Bronchus fibroblast of lung (primary cell): ENCODE results near the gene FBXW5. TPM values are rescaled to one million over a fixed set of nuclear protein-coding genes. Genes with fewer than 3 reads are reported as not detected.

Source experiments
- total RNA-seq: library from RNA; depleted of rRNA; stranded (reverse); fragments of >200 nt; gene quantifications from 2 replicates; pipeline ENCODE4 v1.2.3, GENCODE V29; 2015

Gene FBXW5, protein sequence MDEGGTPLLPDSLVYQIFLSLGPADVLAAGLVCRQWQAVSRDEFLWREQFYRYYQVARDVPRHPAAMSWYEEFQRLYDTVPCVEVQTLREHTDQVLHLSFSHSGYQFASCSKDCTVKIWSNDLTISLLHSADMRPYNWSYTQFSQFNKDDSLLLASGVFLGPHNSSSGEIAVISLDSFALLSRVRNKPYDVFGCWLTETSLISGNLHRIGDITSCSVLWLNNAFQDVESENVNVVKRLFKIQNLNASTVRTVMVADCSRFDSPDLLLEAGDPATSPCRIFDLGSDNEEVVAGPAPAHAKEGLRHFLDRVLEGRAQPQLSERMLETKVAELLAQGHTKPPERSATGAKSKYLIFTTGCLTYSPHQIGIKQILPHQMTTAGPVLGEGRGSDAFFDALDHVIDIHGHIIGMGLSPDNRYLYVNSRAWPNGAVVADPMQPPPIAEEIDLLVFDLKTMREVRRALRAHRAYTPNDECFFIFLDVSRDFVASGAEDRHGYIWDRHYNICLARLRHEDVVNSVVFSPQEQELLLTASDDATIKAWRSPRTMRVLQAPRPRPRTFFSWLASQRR
- 113 and 115 TPM in 2 replicates for total RNA-seq

GRCh38 chr9:136944519-136945332 is at the start of gene FBXW5, which contains the start of gene C8G:
Gene FBXW5, minus strand, starts transcription at chr9:136944738. Its CDS starts 655 bp downstream, at chr9:136944083.
Gene C8G, plus strand, starts transcription at chr9:136945243. Its CDS starts 78 bp downstream, at chr9:136945321.

DNA sequence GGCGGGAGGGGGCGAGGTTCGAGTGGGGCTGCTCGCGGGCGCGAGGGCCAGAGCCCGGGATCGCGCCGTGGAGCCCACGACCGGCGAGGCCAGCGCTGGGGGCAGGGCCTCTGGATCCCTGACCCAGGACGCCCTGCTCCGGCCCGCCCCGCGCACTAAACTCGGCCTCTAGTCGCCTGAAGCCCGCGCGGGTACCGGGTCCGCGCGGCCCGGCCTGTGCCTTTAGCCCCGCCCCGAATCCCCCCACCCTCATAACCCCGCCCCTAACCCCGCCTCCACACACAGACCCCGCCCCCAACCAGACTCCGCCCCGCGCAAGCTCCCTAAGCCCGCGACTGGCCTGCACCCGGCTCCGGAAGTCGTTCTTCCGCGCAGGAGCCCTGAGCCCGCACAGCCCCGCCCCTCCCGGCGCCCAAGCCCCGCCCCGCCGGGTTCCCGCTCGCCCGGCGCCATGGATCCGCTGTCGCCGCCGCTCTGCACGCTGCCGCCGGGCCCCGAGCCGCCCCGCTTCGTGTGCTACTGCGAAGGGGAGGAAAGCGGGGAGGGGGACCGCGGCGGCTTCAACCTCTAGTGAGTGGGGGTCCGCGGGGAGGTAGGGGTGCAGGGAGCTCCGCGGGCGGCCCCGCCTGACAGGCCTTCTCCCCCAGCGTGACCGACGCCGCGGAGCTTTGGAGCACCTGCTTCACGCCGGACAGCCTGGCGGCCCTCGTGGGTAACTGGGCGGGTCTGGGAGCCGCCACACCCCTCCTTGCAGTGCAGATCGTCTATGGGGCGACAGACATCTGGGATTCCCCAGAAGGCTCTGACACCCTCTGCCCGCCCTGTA is 47.7 kb upstream of the FBXW5 start, which contains the start of gene PAXX:
TSS of gene PAXX (plus strand) at position 430 of the 826 bp plus-strand sequence. CDS start at position 452, 22 bp downstream.

GRCh38 chr9:136982232-136983051 is 37.9 kb upstream of the FBXW5 start, which contains the start of gene LCNL1:
Gene LCNL1, plus strand, starts transcription at chr9:136982993. Its CDS starts 594 bp downstream, at chr9:136983587.

DNA sequence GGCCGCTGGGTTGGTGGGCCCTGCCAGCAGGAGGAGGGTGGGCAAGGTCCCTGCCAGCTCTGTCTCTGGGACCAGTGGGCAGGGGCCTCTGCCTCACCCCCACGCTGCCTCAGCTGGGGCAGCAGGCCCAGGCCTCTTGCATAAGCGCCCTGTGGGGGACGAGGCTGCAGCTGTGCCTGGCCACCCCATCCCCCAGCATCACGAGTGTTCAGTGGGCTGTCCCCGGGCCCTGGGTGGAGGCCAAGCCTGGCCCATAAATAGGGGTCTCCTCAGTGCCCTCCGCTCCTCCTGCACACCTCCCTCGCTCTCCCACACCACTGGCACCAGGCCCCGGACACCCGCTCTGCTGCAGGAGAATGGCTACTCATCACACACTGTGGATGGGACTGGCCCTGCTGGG is 32.7 kb upstream of the FBXW5 start, which contains the start of gene PTGDS:
TSS of gene PTGDS (plus strand) at position 282 of the 400 bp plus-strand sequence. CDS start at position 357, 75 bp downstream.

GRCh38 chr9:136951541-136952320 is 7.2 kb upstream of the FBXW5 start, which contains the start of gene LCN12:
Gene LCN12, plus strand, starts transcription at chr9:136952273. Its CDS starts 55 bp downstream, at chr9:136952328.

Other genes with a start within 250 kb of the FBXW5 start
- gene DIPK1B, start 232.2 kb downstream of the FBXW5 start, total RNA-seq: 1.5 and 2.5 TPM in 2 replicates
- not detected in 2 replicates for gene LCN10, start 201.8 kb downstream of the FBXW5 start, total RNA-seq
- gene LCN6, start 196.2 kb downstream of the FBXW5 start, total RNA-seq: not detected in 2 replicates
- not detected in 2 replicates for gene LCN8, start 186.5 kb downstream of the FBXW5 start, total RNA-seq
- not detected in 2 replicates for gene LCN15, start 180.2 kb downstream of the FBXW5 start, total RNA-seq
- gene TMEM141, start 153.4 kb downstream of the FBXW5 start, total RNA-seq: 85.4 and 89.2 TPM in 2 replicates
- under 0.01 TPM in 1 of 2 replicates, not detected in the other for gene CCDC183, start 148.4 kb downstream of the FBXW5 start, total RNA-seq
- gene RABL6, start 136.8 kb downstream of the FBXW5 start, total RNA-seq: 85.8 and 89.3 TPM in 2 replicates
- gene AJM1, start 102.3 kb downstream of the FBXW5 start, total RNA-seq: 0.45 and 1.3 TPM in 2 replicates
- 119 and 125 TPM in 2 replicates for gene PHPT1, start 95.3 kb downstream of the FBXW5 start, total RNA-seq
- gene MAMDC4, start 92.4 kb downstream of the FBXW5 start, total RNA-seq: 2.5 and 3.0 TPM in 2 replicates
- 491 and 504 TPM in 2 replicates for gene EDF1, start 78.4 kb downstream of the FBXW5 start, total RNA-seq
- 9.1 and 9.4 TPM in 2 replicates for gene TRAF2, start 58.2 kb downstream of the FBXW5 start, total RNA-seq
- gene C8G, start 505 bp upstream of the FBXW5 start, total RNA-seq: not detected in 2 replicates
- gene LCN12, start 7.5 kb upstream of the FBXW5 start, total RNA-seq: not detected in 2 replicates
- gene PTGDS, start 32.8 kb upstream of the FBXW5 start, total RNA-seq: 2.4 TPM in 1 of 2 replicates, not detected in the other
- gene LCNL1, start 38.3 kb upstream of the FBXW5 start, total RNA-seq: under 0.01 TPM in 1 of 2 replicates, not detected in the other
- 30.6 and 32.9 TPM in 2 replicates for gene PAXX, start 47.7 kb upstream of the FBXW5 start, total RNA-seq
- gene CLIC3, start 51.8 kb upstream of the FBXW5 start, total RNA-seq: 1.3 and 4.0 TPM in 2 replicates
- gene ABCA2, start 83.5 kb upstream of the FBXW5 start, total RNA-seq: 8.5 and 9.4 TPM in 2 replicates
- gene FUT7, start 87.3 kb upstream of the FBXW5 start, total RNA-seq: not detected in 2 replicates
- gene NPDC1, start 101.4 kb upstream of the FBXW5 start, total RNA-seq: 18.7 and 19.6 TPM in 2 replicates
- not detected in 2 replicates for gene ENTPD2, start 109.3 kb upstream of the FBXW5 start, total RNA-seq
- gene SAPCD2, start 125.8 kb upstream of the FBXW5 start, total RNA-seq: 21.9 and 24.2 TPM in 2 replicates
- gene UAP1L1, start 132.8 kb upstream of the FBXW5 start, total RNA-seq: 4.9 and 5.5 TPM in 2 replicates
- gene MAN1B1, start 142.2 kb upstream of the FBXW5 start, total RNA-seq: 56.0 and 72.4 TPM in 2 replicates
- gene DPP7, start 170.0 kb upstream of the FBXW5 start, total RNA-seq: 66.6 and 69.7 TPM in 2 replicates
- not detected in 2 replicates for gene GRIN1, start 194.4 kb upstream of the FBXW5 start, total RNA-seq
- gene LRRC26, start 225.3 kb upstream of the FBXW5 start, total RNA-seq: not detected in 2 replicates
- not detected in 2 replicates for gene TMEM210, start 227.3 kb upstream of the FBXW5 start, total RNA-seq
- 10.3 and 15.3 TPM in 2 replicates for gene ANAPC2, start 243.8 kb upstream of the FBXW5 start, total RNA-seq
- gene SSNA1, start 243.9 kb upstream of the FBXW5 start, total RNA-seq: 75.8 and 84.9 TPM in 2 replicates